Endothelial cell of umbilical vein (primary cell): ENCODE measurements around the gene GABARAPL2. TPM values are rescaled to one million over a fixed set of nuclear protein-coding genes. Genes with fewer than 3 reads are reported as not detected.

ENCODE experiments used
- BruUV-seq: library from RNA; stranded (reverse); fragments of 400-500 nt; replicated peaks from 2 replicates; lab custom pipeline; 2021; lab: Mats Ljungman, UMichigan
- CTCF ChIA-PET: fragments of 300-600, 350-600 bp; sonication (Branson Sonifier 250); formaldehyde crosslinking; loops from one replicate; lab custom pipeline; 2021; ENCODE audit warnings: antibody characterized with exemption, inconsistent platforms; lab: Charles Lee
- POLR2A ChIA-PET: fragments of 300-600, 350-600 bp; sonication (Branson Sonifier 250); formaldehyde crosslinking; loops from one replicate; lab custom pipeline; 2021; ENCODE audit warnings: antibody characterized with exemption, inconsistent platforms; lab: Charles Lee
- DNase-seq: peaks from one replicate; pipeline ENCODE4 v3.0.0-alpha.2; 2011; ENCODE audit warnings: low read depth, low spot score
- FAIRE-seq: peaks from 2 replicates; lab custom pipeline; 2011; peaks lifted over from hg19 to GRCh38; lab: Jason Lieb, UNC
- H2AFZ ChIP-seq: 2 replicates; pipeline ENCODE4 v1.6.0; 2012; ENCODE audit warnings: low read depth, low read length, control low read depth, inconsistent platforms
- H3K27ac ChIP-seq: 2 replicates; pipeline ENCODE4 v1.5.1; 2011; ENCODE audit warnings: low read depth, mild to moderate bottlenecking, control low read depth, low read length, moderate library complexity; ENCODE audit not compliant: insufficient read depth
- H3K27me3 ChIP-seq, 2 experiments: 2 replicates each; pipeline versions ENCODE4 v1.6.0 to v1.6.1; 2011; ENCODE audit warnings: low read length in 2 of 2, mixed read lengths in 1 of 2; ENCODE audit not compliant: control insufficient read depth in 2 of 2, insufficient read depth in 2 of 2
- H3K36me3 ChIP-seq, 2 experiments: 2 replicates in 1 of 2; 3 replicates in 1 of 2; pipeline ENCODE4 v1.5.1; 2011; ENCODE audit warnings: low read length in 2 of 2, mild to moderate bottlenecking in 1 of 2, moderate library complexity in 1 of 2; ENCODE audit not compliant: control insufficient read depth in 2 of 2, insufficient read depth in 2 of 2; ENCODE audit errors: extremely low read depth in 1 of 2
- H3K4me1 ChIP-seq: 3 replicates; pipeline ENCODE4 v1.5.1; 2011; ENCODE audit warnings: mild to moderate bottlenecking, low read length; ENCODE audit not compliant: control insufficient read depth, insufficient read depth; ENCODE audit errors: extremely low read depth
- H3K4me2 ChIP-seq: 2 replicates; pipeline ENCODE4 v1.6.1; 2011; ENCODE audit warnings: low read length, control low read depth, mixed read lengths; ENCODE audit not compliant: insufficient read depth
- H3K4me3 ChIP-seq, 3 experiments: fragments of 200-600 bp in 1 of 3; sonication (generic), shearing (Covaris generic) in 1 of 3; replicated peaks in 1 of 3; 2 replicates each; pipeline ENCODE4 v1.5.1; 2011 to 2016; ENCODE audit warnings: control low read depth in 3 of 3, low read length in 3 of 3, mild to moderate bottlenecking in 2 of 3, inconsistent platforms in 1 of 3, low read depth in 1 of 3, moderate library complexity in 1 of 3; ENCODE audit not compliant: insufficient read depth in 1 of 3
- H3K79me2 ChIP-seq: 2 replicates; pipeline ENCODE4 v1.6.0; 2012; ENCODE audit warnings: low read length, inconsistent platforms; ENCODE audit not compliant: control insufficient read depth, insufficient read depth
- H3K9ac ChIP-seq: replicated peaks from 2 replicates; pipeline ENCODE3; 2011; ENCODE audit warnings: low read length, control low read depth; ENCODE audit not compliant: insufficient read depth; ENCODE audit errors: extremely low read depth
- H3K9me1 ChIP-seq: replicated peaks from 3 replicates; pipeline ENCODE4 v1.6.0; 2011; ENCODE audit warnings: mild to moderate bottlenecking, low read length; ENCODE audit not compliant: control insufficient read depth, insufficient read depth; ENCODE audit errors: extremely low read depth
- H3K9me3 ChIP-seq: replicated peaks from 2 replicates; pipeline ENCODE4 v1.5.1; 2012; ENCODE audit warnings: low read length, inconsistent platforms; ENCODE audit not compliant: control insufficient read depth, insufficient read depth
- H4K20me1 ChIP-seq: replicated peaks from 2 replicates; pipeline ENCODE3; 2011; ENCODE audit warnings: mild to moderate bottlenecking, low read length; ENCODE audit not compliant: control insufficient read depth, insufficient read depth; ENCODE audit errors: extremely low read depth
- EZH2 ChIP-seq: IDR thresholded peaks from 2 replicates; pipeline ENCODE4 v1.6.1; 2012; ENCODE audit warnings: borderline replicate concordance, low read depth, mild to moderate bottlenecking, moderate library complexity, low read length, inconsistent platforms; ENCODE audit not compliant: severe bottlenecking
- FOS ChIP-seq: IDR thresholded peaks from 2 replicates; pipeline ENCODE4 v1.6.1; 2011; ENCODE audit warnings: mild to moderate bottlenecking, low read length, moderate library complexity, borderline replicate concordance; ENCODE audit not compliant: insufficient read depth
- GATA2 ChIP-seq: IDR thresholded peaks from 2 replicates; pipeline ENCODE4 v1.7.0; 2011; ENCODE audit warnings: low read depth, mild to moderate bottlenecking, moderate library complexity, mixed read lengths, low read length; ENCODE audit not compliant: insufficient read length, insufficient read depth
- JUN ChIP-seq: IDR thresholded peaks from 2 replicates; pipeline ENCODE4 v1.6.1; 2011; ENCODE audit warnings: borderline replicate concordance, low read depth; ENCODE audit not compliant: insufficient read length, insufficient read depth
- MYC ChIP-seq: IDR thresholded peaks from one replicate; pipeline ENCODE4 v1.6.1; 2011; ENCODE audit warnings: mild to moderate bottlenecking, low read depth, low read length
- POLR2A ChIP-seq: IDR thresholded peaks from 2 replicates; pipeline ENCODE4 v1.6.1; 2012; ENCODE audit warnings: low read depth, mild to moderate bottlenecking, control low read depth, low read length
- POLR2AphosphoS5 ChIP-seq: IDR thresholded peaks from 2 replicates; pipeline ENCODE4 v1.6.1; 2012; ENCODE audit warnings: low read depth, mild to moderate bottlenecking, control low read depth, low read length, moderate library complexity; ENCODE audit not compliant: insufficient read depth
- dilution Hi-C: fragments of 300-500 bp; cut with MboI; formaldehyde crosslinking; loops from one replicate; pipeline ENCODE4 v1.15.0; 2019; ENCODE audit warnings: low sequenced_read_pairs; ENCODE audit not compliant: extremely low pct_ligation_motif_present
- intact Hi-C: fragments of 100-400 bp; cut with micrococcal nuclease; formaldehyde crosslinking; loops from one replicate; pipeline ENCODE4 v1.10.0; 2022
- polyA plus RNA-seq, 4 experiments: library from polyadenylated mRNA; depleted of rRNA in 3 of 4; stranded (reverse) in 3 of 4; unstranded in 1 of 4; fragments of >200 nt; gene quantifications; 2 replicates each; pipeline versions ENCODE4 v1.2.1 to v1.2.3, GENCODE V29; 2011 to 2012; ENCODE audit warnings: missing spikeins in 1 of 4
- total RNA-seq: library from RNA; stranded (reverse); gene quantifications from 2 replicates; pipeline ENCODE4 v1.2.3, GENCODE V29; 2021
- TF ChIP-seq, protein P1 (sequence below): IDR thresholded peaks from 2 replicates; pipeline ENCODE4 v1.6.1; 2011; ENCODE audit not compliant: insufficient read depth, insufficient read length
- TF ChIP-seq, protein P2 (sequence below), 2 donors: IDR thresholded peaks; 1 replicate in 1 of 2; 2 replicates in 1 of 2; pipeline ENCODE4 v1.5.1; 2011; ENCODE audit warnings: low read length in 2 of 2, mild to moderate bottlenecking in 2 of 2, moderate library complexity in 2 of 2, control low read depth in 1 of 2, inconsistent platforms in 1 of 2, low read depth in 1 of 2; ENCODE audit not compliant: insufficient read depth in 1 of 2; ENCODE audit errors: extremely low read depth in 1 of 2

The GABARAPL2 gene
- total and polyA plus RNA-seq, 2 donors (not counting 3 experiments of a cell fraction or from before 2014, with no cell fraction given): 77.9 to 84.5 TPM

DNA sequence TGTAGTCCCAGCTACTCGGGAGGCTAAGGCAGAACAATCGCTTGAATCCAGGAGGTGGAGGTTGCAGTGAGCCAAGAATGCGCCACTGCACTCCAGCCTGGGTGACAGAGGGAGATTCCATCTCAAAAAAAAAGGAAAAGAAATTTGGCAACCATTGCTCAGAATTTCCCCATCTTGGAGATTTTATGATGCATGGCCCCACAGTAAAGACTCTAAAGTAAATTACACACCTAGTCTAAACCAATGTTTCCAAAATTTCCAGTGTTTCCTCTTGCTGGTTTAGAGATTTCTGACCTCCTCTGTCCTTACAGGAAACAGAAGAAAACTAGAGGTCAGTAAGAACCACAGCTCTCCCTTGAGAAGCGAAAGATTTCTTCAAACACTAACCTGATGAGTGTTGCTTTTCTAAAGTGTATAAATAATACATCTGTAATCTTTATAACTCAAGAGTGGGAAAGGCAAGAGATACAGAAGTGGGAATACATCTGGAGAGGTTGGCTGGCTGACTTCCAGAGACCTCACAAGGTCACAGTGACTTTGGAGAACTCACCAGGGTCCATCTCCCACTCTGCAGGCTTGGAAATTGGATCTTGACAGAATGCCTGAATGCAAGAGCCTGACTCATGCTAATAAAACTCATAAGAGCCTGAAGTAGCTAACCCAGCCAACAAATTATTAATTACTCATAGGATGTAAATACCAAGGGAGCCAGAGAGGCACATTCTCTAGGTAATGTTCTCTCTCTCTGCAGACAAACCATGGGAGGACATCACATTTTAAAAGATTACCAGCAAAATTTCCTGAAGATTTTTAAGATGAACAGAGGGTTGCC is 48.1 kb downstream of the GABARAPL2 start:
- H3K9ac ChIP-seq: no peak overlapping the region
- H3K4me1 ChIP-seq: no peaks in the 10 kb centered on the region
- no peak overlapping the region for H3K27ac ChIP-seq
- FAIRE-seq: no peak
- POLR2A ChIA-PET: no interaction called here
- H4K20me1 ChIP-seq: no peaks in the 10 kb centered on the region
- no peak for DNase-seq
- no peaks in the 10 kb centered on the region for H3K27me3 ChIP-seq
- peaks cover 7 to 14% of the 10 kb centered on the region in 2 experiments for H3K36me3 ChIP-seq
- no peak overlapping the region for H3K4me2 ChIP-seq
- TF ChIP-seq POLR2A: no peak
- peak; percentile 56 for TF ChIP-seq FOS
- no peak for TF ChIP-seq GATA2
- TF ChIP-seq MYC: no peak
- CTCF ChIA-PET: interaction anchor here (1.1 kb wide), 1 partner anchor 14 kb away, joined by 6 read pairs; no protein-coding TSS in a partner anchor
- no peaks in the 10 kb centered on the region for H3K79me2 ChIP-seq
- H3K9me1 ChIP-seq: no peaks in the 10 kb centered on the region
- dilution Hi-C loops: no loop called here
- no peaks in the 10 kb centered on the region for H3K9me3 ChIP-seq
- intact Hi-C loops: no loop called here
- BruUV-seq: no TSS peak
- H3K4me3 ChIP-seq: no peak overlapping the region
- H2AFZ ChIP-seq: no peak overlapping the region

DNA sequence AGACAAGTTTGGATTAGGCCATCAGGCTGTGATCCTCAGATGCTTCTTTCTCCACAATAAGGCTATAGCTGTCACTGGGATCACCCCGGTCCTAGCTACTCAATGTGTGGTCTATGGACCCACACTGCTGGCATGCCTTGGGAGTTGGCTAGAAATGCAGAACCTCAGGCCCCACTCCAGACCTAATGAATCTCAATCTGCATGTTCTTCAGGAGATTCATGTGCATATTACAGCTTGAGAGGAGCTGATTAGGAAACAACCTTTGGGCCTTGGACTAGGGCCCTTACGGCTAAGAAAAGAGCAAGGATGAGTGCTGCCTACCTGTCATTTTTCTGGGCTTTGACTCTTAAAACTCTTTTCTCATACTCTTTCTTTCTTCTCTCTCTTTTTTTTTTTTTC is 49.4 kb downstream of the GABARAPL2 start:
- no peak for DNase-seq
- no peaks in the 10 kb centered on the region for H3K9me1 ChIP-seq
- no peak overlapping the region for H3K4me3 ChIP-seq
- H3K27me3 ChIP-seq: no peaks in the 10 kb centered on the region
- peaks cover under 1% of the 10 kb centered on the region for H3K79me2 ChIP-seq
- H3K4me2 ChIP-seq: no peak overlapping the region
- H3K4me1 ChIP-seq: no peaks in the 10 kb centered on the region
- peaks cover 11 to 14% of the 10 kb centered on the region in 2 experiments for H3K36me3 ChIP-seq
- TF ChIP-seq, protein P1, sequence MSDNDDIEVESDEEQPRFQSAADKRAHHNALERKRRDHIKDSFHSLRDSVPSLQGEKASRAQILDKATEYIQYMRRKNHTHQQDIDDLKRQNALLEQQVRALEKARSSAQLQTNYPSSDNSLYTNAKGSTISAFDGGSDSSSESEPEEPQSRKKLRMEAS: no peak
- TF ChIP-seq, protein P2, sequence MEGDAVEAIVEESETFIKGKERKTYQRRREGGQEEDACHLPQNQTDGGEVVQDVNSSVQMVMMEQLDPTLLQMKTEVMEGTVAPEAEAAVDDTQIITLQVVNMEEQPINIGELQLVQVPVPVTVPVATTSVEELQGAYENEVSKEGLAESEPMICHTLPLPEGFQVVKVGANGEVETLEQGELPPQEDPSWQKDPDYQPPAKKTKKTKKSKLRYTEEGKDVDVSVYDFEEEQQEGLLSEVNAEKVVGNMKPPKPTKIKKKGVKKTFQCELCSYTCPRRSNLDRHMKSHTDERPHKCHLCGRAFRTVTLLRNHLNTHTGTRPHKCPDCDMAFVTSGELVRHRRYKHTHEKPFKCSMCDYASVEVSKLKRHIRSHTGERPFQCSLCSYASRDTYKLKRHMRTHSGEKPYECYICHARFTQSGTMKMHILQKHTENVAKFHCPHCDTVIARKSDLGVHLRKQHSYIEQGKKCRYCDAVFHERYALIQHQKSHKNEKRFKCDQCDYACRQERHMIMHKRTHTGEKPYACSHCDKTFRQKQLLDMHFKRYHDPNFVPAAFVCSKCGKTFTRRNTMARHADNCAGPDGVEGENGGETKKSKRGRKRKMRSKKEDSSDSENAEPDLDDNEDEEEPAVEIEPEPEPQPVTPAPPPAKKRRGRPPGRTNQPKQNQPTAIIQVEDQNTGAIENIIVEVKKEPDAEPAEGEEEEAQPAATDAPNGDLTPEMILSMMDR (IDR thresholded peaks at IDR 0.05; ENCODE audit: extremely low read depth in 1 of 2, insufficient read depth in 1 of 2, low read depth in 1 of 2, low read length in 2 of 2): no peak
- TF ChIP-seq GATA2: no peak
- no peak for TF ChIP-seq POLR2A
- no peak for TF ChIP-seq JUN
- TF ChIP-seq MYC: no peak
- TF ChIP-seq POLR2AphosphoS5: no peak
- no peak for TF ChIP-seq EZH2
- TF ChIP-seq FOS: no peak
- H3K9ac ChIP-seq: no peak overlapping the region
- FAIRE-seq: no peak
- no TSS peak for BruUV-seq
- H3K9me3 ChIP-seq: no peaks in the 10 kb centered on the region
- intact Hi-C loops: no loop called here
- ChIA-PET POLR2A (no interaction called here), CTCF (interaction anchor here (1.1 kb wide), 1 partner anchor 16 kb away, joined by 6 read pairs; no protein-coding TSS in a partner anchor)
- dilution Hi-C loops: no loop called here
- no peak overlapping the region for H3K27ac ChIP-seq
- no peak overlapping the region for H2AFZ ChIP-seq
- no peaks in the 10 kb centered on the region for H4K20me1 ChIP-seq
